Neural cell (in vitro differentiated cells): Measurements from ENCODE around the gene CPT2. TPM values are rescaled to one million over a fixed set of nuclear protein-coding genes. Genes with fewer than 3 reads are reported as not detected.

ENCODE experiments used
- H2AFZ ChIP-seq: fragments of 200-600, 300-800 bp; sonication (generic), shearing (Covaris generic); 2 replicates; pipeline ENCODE4 v1.6.0; 2014; ENCODE audit warnings: low read depth, mild to moderate bottlenecking, antibody characterized with exemption, low read length, moderate library complexity
- H3F3A ChIP-seq: fragments of 200-600 bp; shearing (Covaris generic); 2 replicates; pipeline ENCODE4 v1.6.1; 2016; ENCODE audit warnings: mild to moderate bottlenecking, moderate library complexity, mixed read lengths, antibody characterized with exemption, low read length; ENCODE audit not compliant: insufficient read depth, poor library complexity, severe bottlenecking
- H3K27ac ChIP-seq: fragments of 200-600, 300-800 bp; sonication (generic), shearing (Covaris generic); 2 replicates; pipeline ENCODE4 v1.5.1; 2014; ENCODE audit warnings: mild to moderate bottlenecking, low read length, moderate library complexity
- H3K27me3 ChIP-seq: fragments of 300-800, 200-600 bp; sonication (generic), shearing (Covaris generic); 2 replicates; pipeline ENCODE4 v1.6.0; 2014; ENCODE audit warnings: mild to moderate bottlenecking, low read depth, low read length, moderate library complexity; ENCODE audit not compliant: insufficient read depth
- H3K36me3 ChIP-seq: fragments of 300-800, 200-600 bp; sonication (generic), shearing (Covaris generic); 2 replicates; pipeline ENCODE4 v1.5.1; 2014; ENCODE audit warnings: mild to moderate bottlenecking, antibody characterized with exemption, low read length, moderate library complexity; ENCODE audit not compliant: insufficient read depth
- H3K4me2 ChIP-seq: fragments of 300-800, 200-600 bp; sonication (generic), shearing (Covaris generic); 2 replicates; pipeline ENCODE4 v1.6.0; 2014; ENCODE audit warnings: mild to moderate bottlenecking, low read length
- H3K4me3 ChIP-seq: fragments of 300-800, 200-600 bp; sonication (generic), shearing (Covaris generic); 2 replicates; pipeline ENCODE4 v1.5.1; 2014; ENCODE audit warnings: mild to moderate bottlenecking, low read length, moderate library complexity
- H3K79me2 ChIP-seq: fragments of 200-600 bp; shearing (Covaris generic); replicated peaks from 2 replicates; pipeline ENCODE4 v1.6.0; 2014; ENCODE audit warnings: mild to moderate bottlenecking, low read length, moderate library complexity; ENCODE audit not compliant: insufficient read depth
- H3K9ac ChIP-seq: fragments of 300-800, 200-600 bp; sonication (generic), shearing (Covaris generic); 2 replicates; pipeline ENCODE4 v1.6.1; 2016; ENCODE audit warnings: mild to moderate bottlenecking, low read length, mixed read lengths
- H3K9me2 ChIP-seq: fragments of 200-600 bp; shearing (Covaris generic); 2 replicates; pipeline ENCODE4 v1.6.1; 2016; ENCODE audit warnings: mild to moderate bottlenecking, low read length, mixed read lengths; ENCODE audit not compliant: insufficient read depth
- H3K9me3 ChIP-seq: fragments of 200-600, 300-800 bp; sonication (generic), shearing (Covaris generic); 2 replicates; pipeline ENCODE4 v1.6.1; 2016; ENCODE audit warnings: mild to moderate bottlenecking, mixed run types, low read length, moderate library complexity, mixed read lengths
- H4K20me1 ChIP-seq: fragments of 200-600 bp; shearing (Covaris generic); 2 replicates; pipeline ENCODE4 v1.6.1; 2016; ENCODE audit warnings: mild to moderate bottlenecking, mixed run types; ENCODE audit not compliant: insufficient read depth
- CTCF ChIP-seq: fragments of 450-650 bp; IDR thresholded peaks from 2 replicates; pipeline ENCODE4 v1.5.1; 2014; ENCODE audit warnings: antibody characterized with exemption, mild to moderate bottlenecking, moderate library complexity; ENCODE audit not compliant: poor library complexity, severe bottlenecking
- EP300 ChIP-seq: fragments of 450-650 bp; conservative IDR thresholded peaks from 2 replicates; pipeline ENCODE4 v1.6.1; 2014; ENCODE audit warnings: antibody characterized with exemption, mild to moderate bottlenecking, moderate library complexity; ENCODE audit not compliant: poor library complexity, severe bottlenecking
- EZH2 ChIP-seq: fragments of 200-600, 300-800 bp; shearing (Covaris generic), sonication (generic); IDR thresholded peaks from 2 replicates; pipeline ENCODE4 v1.6.1; 2014; ENCODE audit warnings: antibody characterized with exemption, low read length, borderline replicate concordance, mild to moderate bottlenecking; ENCODE audit not compliant: insufficient read depth, poor library complexity, severe bottlenecking
- MXI1 ChIP-seq: fragments of 450-650 bp; conservative IDR thresholded peaks from 2 replicates; pipeline ENCODE4 v1.6.1; 2014; ENCODE audit warnings: antibody characterized with exemption, mild to moderate bottlenecking; ENCODE audit not compliant: poor library complexity, severe bottlenecking
- POLR2AphosphoS5 ChIP-seq: IDR thresholded peaks from 2 replicates; pipeline ENCODE4 v1.6.1; 2012
- RAD21 ChIP-seq: fragments of 450-650 bp; conservative IDR thresholded peaks from 2 replicates; pipeline ENCODE4 v1.6.1; 2014; ENCODE audit warnings: antibody characterized with exemption, mild to moderate bottlenecking, moderate library complexity
- REST ChIP-seq: IDR thresholded peaks from 2 replicates; pipeline ENCODE4 v1.6.1; 2012; ENCODE audit warnings: borderline replicate concordance
- SMC3 ChIP-seq: fragments of 450-650 bp; conservative IDR thresholded peaks from 2 replicates; pipeline ENCODE4 v1.6.1; 2014; ENCODE audit warnings: antibody characterized with exemption, mild to moderate bottlenecking, moderate library complexity; ENCODE audit not compliant: poor library complexity
- TAF1 ChIP-seq: IDR thresholded peaks from 2 replicates; pipeline ENCODE4 v1.6.1; 2012; ENCODE audit warnings: low read depth
- polyA minus RNA-seq: library from RNA; depleted of rRNA, polyadenylated mRNA; stranded (reverse); fragments of >200 nt; gene quantifications from 2 replicates; pipeline ENCODE4 v1.2.3, GENCODE V29; 2014
- polyA plus RNA-seq: library from polyadenylated mRNA; depleted of rRNA; stranded (reverse); fragments of >200 nt; gene quantifications from 2 replicates; pipeline ENCODE4 v1.2.3, GENCODE V29; 2014

Gene CPT2
- polyA plus RNA-seq = 5.2 and 5.3 TPM in 2 replicates
- polyA minus RNA-seq = 6.8 and 8.6 TPM in 2 replicates

GRCh38 chr1:53196485-53197290 is at the start of gene CPT2:
Gene CPT2, plus strand, starts transcription at chr1:53196824. Its CDS starts 120 bp downstream, at chr1:53196944.
- peak within 1 kb of the TSS; percentile 21 for H3K27ac ChIP-seq

More at GRCh38 chr1:53196485-53197290, at the start of gene CPT2:
- Histone ChIP-seq H3K79me2 (no peaks in the 10 kb centered on the region), H3K27me3 (no peaks in the 10 kb centered on the region), H3K9me2 (no peaks in the 10 kb centered on the region), H3F3A (no peaks in the 10 kb centered on the region), H3K4me2 (peak within 1 kb of the TSS; percentile 77), H3K9ac (peak within 1 kb of the TSS; percentile 76), H3K4me3 (peak within 1 kb of the TSS; percentile 79), H2AFZ (peak within 1 kb of the TSS; percentile 70), H3K36me3 (no peaks in the 10 kb centered on the region), H3K9me3 (no peaks in the 10 kb centered on the region), H4K20me1 (no peaks in the 10 kb centered on the region)
- TF ChIP-seq RAD21 = no peak
- TF ChIP-seq TAF1 = peak; percentile 48
- no peak for TF ChIP-seq MXI1
- no peak for TF ChIP-seq EZH2
- no peak for TF ChIP-seq CTCF
- no peak for TF ChIP-seq EP300
- TF ChIP-seq REST = peak; percentile 38
- peak; percentile 84 for TF ChIP-seq POLR2AphosphoS5
- peak; percentile 8 for TF ChIP-seq SMC3
